ENCODE measurements around the gene BNC1.

GRCh38 chr15:83306561-83306960 is 22.1 kb upstream of the BNC1 start:
- no peak for TF ChIP-seq RFX5 (IDR thresholded peaks at IDR 0.05; ENCODE audit: low read depth, low read length)
- TF ChIP-seq CTCF (conservative IDR thresholded peaks at IDR 0.05; ENCODE audit: low read depth, low read length) = no peak
- no peak for TF ChIP-seq CEBPB (IDR thresholded peaks at IDR 0.05; ENCODE audit: low read depth, low read length)
- TF ChIP-seq POLR2A (IDR thresholded peaks at IDR 0.05; ENCODE audit: low read depth, low read length) = no peak

All from IMR-90 (cell line).